Measurements from ENCODE around the gene BTBD17.
A peak's percentile ranks its signal among the peaks of the same experiment; 100 is the strongest.

The BTBD17 gene

GRCh38 chr17:74369665-74370490, 8.2 kb upstream of the BTBD17 start:
- no peak overlapping the region for H3K27ac ChIP-seq (ENCODE audit: low read depth, low read length)
- no peak overlapping the region for H3K9ac ChIP-seq (ENCODE audit: low read depth, low read length)
- H3K27me3 ChIP-seq (ENCODE audit: control insufficient read depth, insufficient read depth, low read length) = no peaks in the 10 kb centered on the region
- H3K4me3 ChIP-seq (ENCODE audit: low read depth, low read length) = no peak overlapping the region
- no peaks in the 10 kb centered on the region for H3K36me3 ChIP-seq (ENCODE audit: control insufficient read depth, insufficient read depth, low read length)
- H3K9me3 ChIP-seq (ENCODE audit: control insufficient read depth, insufficient read depth, low read length) = no peaks in the 10 kb centered on the region
- peaks cover 9% of the 10 kb centered on the region; the same call in 1 of the 2 replicates for H3K4me1 ChIP-seq (ENCODE audit: control insufficient read depth, insufficient read depth, low read length)

GRCh38 chr17:74369221-74369620, 7.6 kb upstream of the BTBD17 start:
- no peaks in the 10 kb centered on the region for H3K36me3 ChIP-seq (ENCODE audit: control insufficient read depth, insufficient read depth, low read length)
- no peaks in the 10 kb centered on the region for H3K9me3 ChIP-seq (ENCODE audit: control insufficient read depth, insufficient read depth, low read length)
- H3K27me3 ChIP-seq (ENCODE audit: control insufficient read depth, insufficient read depth, low read length) = no peaks in the 10 kb centered on the region
- H3K4me3 ChIP-seq (ENCODE audit: low read depth, low read length) = no peak overlapping the region
- no peak overlapping the region for H3K9ac ChIP-seq (ENCODE audit: low read depth, low read length)
- peaks cover 9% of the 10 kb centered on the region; the same call in 1 of the 2 replicates for H3K4me1 ChIP-seq (ENCODE audit: control insufficient read depth, insufficient read depth, low read length)
- H3K27ac ChIP-seq (ENCODE audit: low read depth, low read length) = no peak overlapping the region

GRCh38 chr17:74368341-74369081, 6.8 kb upstream of the BTBD17 start:
- no peaks in the 10 kb centered on the region for H3K9me3 ChIP-seq (ENCODE audit: control insufficient read depth, insufficient read depth, low read length)
- no peak overlapping the region for H3K4me3 ChIP-seq (ENCODE audit: low read depth, low read length)
- no peaks in the 10 kb centered on the region for H3K27me3 ChIP-seq (ENCODE audit: control insufficient read depth, insufficient read depth, low read length)
- H3K9ac ChIP-seq (ENCODE audit: low read depth, low read length) = no peak overlapping the region
- H3K36me3 ChIP-seq (ENCODE audit: control insufficient read depth, insufficient read depth, low read length) = no peaks in the 10 kb centered on the region
- peaks cover 9% of the 10 kb centered on the region; the same call in 1 of the 2 replicates for H3K4me1 ChIP-seq (ENCODE audit: control insufficient read depth, insufficient read depth, low read length)
- no peak overlapping the region for H3K27ac ChIP-seq (ENCODE audit: low read depth, low read length)

GRCh38 chr17:74367206-74367605, 5.5 kb upstream of the BTBD17 start, which contains the start of gene GPR142:
TSS of gene GPR142 (plus strand) at chr17:74367506. CDS start at chr17:74369541, 2,035 bp downstream.
- H3K9me3 ChIP-seq (ENCODE audit: control insufficient read depth, insufficient read depth, low read length) = no peaks in the 10 kb centered on the region

GRCh38 chr17:74362810-74363498, 1.3 kb upstream of the BTBD17 start:
- Histone ChIP-seq H3K27ac (ENCODE audit: low read depth, low read length) (no peak overlapping the region), H3K4me3 (ENCODE audit: low read depth, low read length) (no peak overlapping the region), H3K27me3 (ENCODE audit: control insufficient read depth, insufficient read depth, low read length) (peaks cover 7% of the 10 kb centered on the region), H3K4me1 (ENCODE audit: control insufficient read depth, insufficient read depth, low read length) (peaks cover 9% of the 10 kb centered on the region), H3K9me3 (ENCODE audit: control insufficient read depth, insufficient read depth, low read length) (no peaks in the 10 kb centered on the region), H3K36me3 (ENCODE audit: control insufficient read depth, insufficient read depth, low read length) (no peaks in the 10 kb centered on the region), H3K9ac (ENCODE audit: low read depth, low read length) (no peak overlapping the region)

More at GRCh38 chr17:74367206-74367605, 5.5 kb upstream of the BTBD17 start, which contains the start of gene GPR142:
- no peaks in the 10 kb centered on the region for H3K27me3 ChIP-seq (ENCODE audit: control insufficient read depth, insufficient read depth, low read length)
- H3K9ac ChIP-seq (ENCODE audit: low read depth, low read length) = no peak within 1 kb of the TSS
- peaks cover 11% of the 10 kb centered on the region; the same call in 1 of the 2 replicates for H3K4me1 ChIP-seq (ENCODE audit: control insufficient read depth, insufficient read depth, low read length)
- H3K27ac ChIP-seq (ENCODE audit: low read depth, low read length) = no peak within 1 kb of the TSS
- H3K36me3 ChIP-seq (ENCODE audit: control insufficient read depth, insufficient read depth, low read length) = no peaks in the 10 kb centered on the region
- H3K4me3 ChIP-seq (ENCODE audit: low read depth, low read length) = no peak within 1 kb of the TSS

GRCh38 chr17:74362069-74362405, 369 bp upstream of the BTBD17 start:
- Histone ChIP-seq H3K4me3 (ENCODE audit: low read depth, low read length) (no peak overlapping the region), H3K9ac (ENCODE audit: low read depth, low read length) (no peak overlapping the region), H3K36me3 (ENCODE audit: control insufficient read depth, insufficient read depth, low read length) (no peaks in the 10 kb centered on the region), H3K4me1 (ENCODE audit: control insufficient read depth, insufficient read depth, low read length) (peaks cover 9% of the 10 kb centered on the region), H3K9me3 (ENCODE audit: control insufficient read depth, insufficient read depth, low read length) (no peaks in the 10 kb centered on the region), H3K27me3 (ENCODE audit: control insufficient read depth, insufficient read depth, low read length) (peaks cover 16% of the 10 kb centered on the region), H3K27ac (ENCODE audit: low read depth, low read length) (peak overlapping the region; percentile 55)

GRCh38 chr17:74360899-74361229, 804 bp downstream of the BTBD17 start:
- Histone ChIP-seq H3K9ac (ENCODE audit: low read depth, low read length) (0 out of 2 replicates have a peak overlapping the region, but pooled peaks have one; percentile 5), H3K27ac (ENCODE audit: low read depth, low read length) (no peak overlapping the region), H3K9me3 (ENCODE audit: control insufficient read depth, insufficient read depth, low read length) (no peaks in the 10 kb centered on the region), H3K4me3 (ENCODE audit: low read depth, low read length) (no peak overlapping the region), H3K4me1 (ENCODE audit: control insufficient read depth, insufficient read depth, low read length) (peaks cover 9% of the 10 kb centered on the region), H3K27me3 (ENCODE audit: control insufficient read depth, insufficient read depth, low read length) (peaks cover 27% of the 10 kb centered on the region), H3K36me3 (ENCODE audit: control insufficient read depth, insufficient read depth, low read length) (no peaks in the 10 kb centered on the region)

GRCh38 chr17:74359916-74360315, 1.8 kb downstream of the BTBD17 start:
- Histone ChIP-seq H3K4me1 (ENCODE audit: control insufficient read depth, insufficient read depth, low read length) (peaks cover 9% of the 10 kb centered on the region), H3K36me3 (ENCODE audit: control insufficient read depth, insufficient read depth, low read length) (no peaks in the 10 kb centered on the region), H3K4me3 (ENCODE audit: low read depth, low read length) (no peak overlapping the region), H3K27me3 (ENCODE audit: control insufficient read depth, insufficient read depth, low read length) (peaks cover 37% of the 10 kb centered on the region), H3K27ac (ENCODE audit: low read depth, low read length) (no peak overlapping the region), H3K9ac (ENCODE audit: low read depth, low read length) (no peak overlapping the region), H3K9me3 (ENCODE audit: control insufficient read depth, insufficient read depth, low read length) (no peaks in the 10 kb centered on the region)

GRCh38 chr17:74358697-74359096, 3.0 kb downstream of the BTBD17 start:
- H3K27me3 ChIP-seq (ENCODE audit: control insufficient read depth, insufficient read depth, low read length) = peaks cover 48% of the 10 kb centered on the region

GRCh38 chr17:74357466-74357809, 4.2 kb downstream of the BTBD17 start:
- peaks cover 61% of the 10 kb centered on the region for H3K27me3 ChIP-seq (ENCODE audit: control insufficient read depth, insufficient read depth, low read length)

More at GRCh38 chr17:74358697-74359096, 3.0 kb downstream of the BTBD17 start:
- no peaks in the 10 kb centered on the region for H3K9me3 ChIP-seq (ENCODE audit: control insufficient read depth, insufficient read depth, low read length)
- H3K4me1 ChIP-seq (ENCODE audit: control insufficient read depth, insufficient read depth, low read length) = peaks cover 9% of the 10 kb centered on the region
- no peak overlapping the region for H3K27ac ChIP-seq (ENCODE audit: low read depth, low read length)
- H3K36me3 ChIP-seq (ENCODE audit: control insufficient read depth, insufficient read depth, low read length) = no peaks in the 10 kb centered on the region
- no peak overlapping the region for H3K9ac ChIP-seq (ENCODE audit: low read depth, low read length)
- no peak overlapping the region for H3K4me3 ChIP-seq (ENCODE audit: low read depth, low read length)

More at GRCh38 chr17:74357466-74357809, 4.2 kb downstream of the BTBD17 start:
- Histone ChIP-seq H3K36me3 (ENCODE audit: control insufficient read depth, insufficient read depth, low read length) (no peaks in the 10 kb centered on the region), H3K4me3 (ENCODE audit: low read depth, low read length) (peak overlapping the region; percentile 55), H3K9me3 (ENCODE audit: control insufficient read depth, insufficient read depth, low read length) (no peaks in the 10 kb centered on the region), H3K4me1 (ENCODE audit: control insufficient read depth, insufficient read depth, low read length) (peaks cover 9% of the 10 kb centered on the region), H3K27ac (ENCODE audit: low read depth, low read length) (no peak overlapping the region), H3K9ac (ENCODE audit: low read depth, low read length) (no peak overlapping the region)
